IPS DF 19.7 (cell line): ENCODE results near the gene FAXC.
"Not testable (repeated sequence)": the region's sequence is repeated elsewhere in the genome, so short reads cannot be mapped to it uniquely, and the experiment has no call there.

ENCODE experiments used
- DNase-seq: peaks from one replicate; pipeline ENCODE4 v3.0.0-alpha.2; 2013; ENCODE audit warnings: low read depth, low spot score

Gene FAXC

GRCh38 chr6:99341862-99342455 lies 7.5 kb downstream of the FAXC start:
- DNase-seq, result no peak

GRCh38 chr6:99338188-99338587 lies 11.3 kb downstream of the FAXC start:
- DNase-seq, result no peak

- DNase-seq, result not testable (repeated sequence)
These were observed 14.2 kb downstream of the FAXC start for GRCh38 chr6:99335298-99335697.

GRCh38 chr6:99334526-99335127 lies 14.8 kb downstream of the FAXC start:
- no peak for DNase-seq

- DNase-seq, result no peak
These were observed 16.4 kb downstream of the FAXC start for GRCh38 chr6:99333068-99333467.

GRCh38 chr6:99331531-99331930 lies 17.9 kb downstream of the FAXC start:
- DNase-seq, result no peak

GRCh38 chr6:99330159-99330558 lies 19.3 kb downstream of the FAXC start:
- DNase-seq, result no peak

DNA sequence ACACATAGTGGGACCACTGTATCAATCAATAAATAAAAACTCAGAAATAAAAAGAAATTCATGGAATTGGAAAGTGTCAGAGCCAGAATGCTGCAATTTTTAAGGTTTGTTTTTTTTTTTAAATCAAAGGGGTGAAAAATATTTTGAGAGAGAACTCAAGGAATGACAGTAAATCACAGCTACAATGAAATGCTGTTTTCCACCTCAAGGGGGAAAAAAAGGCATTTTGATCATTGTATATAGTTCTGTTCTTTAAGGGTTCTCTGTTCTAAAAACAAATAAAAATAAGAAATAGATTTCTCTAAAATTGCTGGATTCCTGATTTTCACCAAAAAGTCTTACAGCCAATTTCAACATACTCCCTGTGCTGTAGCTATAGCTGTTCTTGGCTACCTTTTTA lies 24.5 kb downstream of the FAXC start:
- no peak for DNase-seq

DNA sequence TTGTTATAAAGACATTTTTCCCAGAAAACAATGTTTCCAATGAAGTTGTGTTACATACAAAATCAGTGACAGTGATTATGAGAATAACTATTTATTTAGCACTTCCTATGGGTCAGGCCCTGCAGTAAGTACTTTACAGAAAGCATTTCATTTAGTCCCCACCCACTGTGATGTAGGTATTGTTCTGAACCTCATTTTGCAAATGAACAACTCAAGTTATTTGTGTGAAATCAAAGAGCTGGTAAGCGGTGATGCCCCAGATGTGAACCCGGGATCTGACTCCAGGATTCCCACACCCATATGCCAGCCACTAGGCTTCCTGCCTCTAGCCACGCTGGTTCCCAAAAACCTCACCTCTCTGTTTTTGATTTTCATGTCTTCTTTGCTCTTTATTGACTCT lies 30.9 kb downstream of the FAXC start:
- DNase-seq, result no peak

- DNase-seq, result no peak
These were observed 37.1 kb downstream of the FAXC start for GRCh38 chr6:99312354-99312753.

DNA sequence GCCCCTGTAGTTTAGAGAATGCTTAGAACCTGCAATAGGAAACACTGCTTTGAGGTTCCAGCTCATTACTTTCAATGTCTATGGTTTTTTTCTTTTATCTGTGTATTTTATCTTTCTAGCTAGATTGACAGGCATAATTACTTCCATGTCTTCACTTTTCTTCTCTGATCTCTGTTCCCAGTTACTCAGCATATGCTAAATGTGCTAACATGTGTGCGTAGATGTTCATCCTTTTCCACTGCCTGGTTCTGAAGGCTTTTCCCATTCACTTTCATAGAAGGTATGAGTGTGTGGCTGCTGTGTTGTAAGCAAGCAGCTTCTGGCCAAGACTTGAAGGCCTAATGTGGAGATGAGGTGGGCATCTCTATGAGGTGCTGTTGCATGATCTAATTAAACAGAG lies 38.9 kb downstream of the FAXC start:
- no peak for DNase-seq

- no peak for DNase-seq
These were observed 39.9 kb downstream of the FAXC start for GRCh38 chr6:99309557-99309956.

DNA sequence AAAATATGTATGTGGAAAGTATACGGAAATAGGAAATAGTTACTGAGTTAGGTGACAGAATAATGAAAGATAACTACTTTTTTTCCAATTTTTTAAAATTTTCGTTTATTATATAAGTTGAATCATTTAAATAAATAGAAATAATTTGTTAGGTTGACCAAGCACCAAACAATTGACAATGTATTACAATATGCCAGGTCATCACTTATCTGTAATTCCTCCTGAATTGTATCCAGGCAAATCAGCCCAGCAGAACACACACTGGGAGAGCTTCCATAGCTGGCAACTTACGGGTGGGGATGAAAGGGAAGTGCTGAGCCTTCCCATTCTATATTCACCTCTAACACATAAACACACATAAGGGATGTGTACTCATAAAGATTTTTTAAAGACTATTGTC lies 40.7 kb downstream of the FAXC start:
- no peak for DNase-seq

GRCh38 chr6:99307295-99307907 lies 42.1 kb downstream of the FAXC start:
- DNase-seq, result no peak

DNA sequence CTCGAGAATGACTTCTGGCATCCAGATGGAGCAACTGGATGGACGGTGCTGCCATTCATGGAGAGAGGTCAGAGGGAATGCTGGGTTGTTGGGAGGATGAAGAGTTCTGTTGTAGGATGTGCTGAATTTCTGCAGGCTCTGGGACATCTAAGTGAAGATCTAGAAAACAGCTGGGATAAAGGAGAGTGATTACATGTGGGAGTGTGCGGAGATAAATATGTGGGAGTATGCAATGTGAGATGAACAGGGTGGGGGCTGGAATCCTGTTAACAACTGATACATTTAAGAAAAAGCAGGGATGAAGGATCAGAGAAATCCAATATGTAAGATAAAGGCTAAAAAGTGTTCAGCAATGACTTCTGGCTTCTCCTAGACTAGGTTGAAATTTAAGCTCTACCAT lies 43.1 kb downstream of the FAXC start:
- DNase-seq, result no peak

GRCh38 chr6:99305021-99305554 lies 44.4 kb downstream of the FAXC start:
- DNase-seq, result no peak

DNA sequence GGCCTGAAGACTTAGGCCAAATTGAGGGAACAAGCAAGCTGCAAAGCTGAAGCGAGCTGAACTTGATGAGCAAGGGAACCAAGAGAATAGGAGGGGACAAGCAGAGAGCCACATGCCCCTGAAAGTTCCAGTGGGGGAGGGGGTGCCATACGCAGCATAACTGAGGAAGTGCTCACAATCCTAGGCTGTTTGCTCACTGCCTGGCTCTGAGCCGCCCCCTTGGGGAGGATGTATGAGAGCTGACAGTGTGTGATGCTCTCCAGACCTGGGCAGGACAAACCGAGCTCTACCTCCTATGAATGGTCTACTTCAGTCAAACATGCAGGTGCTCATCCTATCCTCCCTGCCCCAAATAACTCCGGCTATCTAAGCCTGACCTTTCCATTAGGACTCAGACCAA lies 52.1 kb downstream of the FAXC start:
- no peak for DNase-seq

- no peak for DNase-seq
These were observed 52.5 kb downstream of the FAXC start for GRCh38 chr6:99297006-99297405.

DNA sequence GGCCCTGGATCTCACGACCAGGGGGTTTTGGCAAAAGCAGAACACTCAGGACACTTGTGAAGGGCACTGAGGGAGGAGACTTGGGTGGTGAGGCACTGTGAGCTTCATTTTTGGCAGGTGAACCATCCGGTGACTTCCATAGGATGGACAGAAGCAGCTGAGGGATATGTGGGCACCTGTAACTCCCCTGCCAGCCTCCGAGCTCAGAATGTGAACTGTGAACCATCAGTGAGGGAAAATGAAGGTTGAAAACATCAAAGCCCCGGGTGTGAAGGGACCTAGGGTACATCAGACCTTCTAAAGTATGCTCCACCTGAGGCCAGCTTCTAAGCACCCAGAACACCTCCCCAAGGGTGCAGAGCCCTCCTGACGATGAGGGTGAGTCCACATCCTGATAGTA lies 53.2 kb downstream of the FAXC start:
- no peak for DNase-seq

DNA sequence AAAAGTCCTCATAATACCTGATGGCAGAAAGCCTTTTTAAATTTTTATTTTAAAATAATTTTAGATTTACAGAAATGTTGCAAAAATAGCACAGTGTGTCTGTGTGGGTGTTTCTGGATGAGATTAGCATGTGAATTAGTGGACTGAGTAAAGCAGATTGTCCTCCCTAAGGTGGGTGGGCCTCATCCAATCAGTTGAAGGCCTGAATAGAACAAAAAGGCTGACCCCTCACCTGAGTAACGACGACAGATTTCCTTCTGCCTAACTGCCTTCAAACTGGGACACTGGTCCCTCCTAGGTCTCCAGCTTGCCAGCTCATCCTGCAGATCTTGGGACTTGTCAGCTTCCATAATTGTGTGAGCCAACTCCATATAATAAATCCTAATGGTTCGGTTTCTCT lies 54.2 kb downstream of the FAXC start:
- DNase-seq, result no peak

DNA sequence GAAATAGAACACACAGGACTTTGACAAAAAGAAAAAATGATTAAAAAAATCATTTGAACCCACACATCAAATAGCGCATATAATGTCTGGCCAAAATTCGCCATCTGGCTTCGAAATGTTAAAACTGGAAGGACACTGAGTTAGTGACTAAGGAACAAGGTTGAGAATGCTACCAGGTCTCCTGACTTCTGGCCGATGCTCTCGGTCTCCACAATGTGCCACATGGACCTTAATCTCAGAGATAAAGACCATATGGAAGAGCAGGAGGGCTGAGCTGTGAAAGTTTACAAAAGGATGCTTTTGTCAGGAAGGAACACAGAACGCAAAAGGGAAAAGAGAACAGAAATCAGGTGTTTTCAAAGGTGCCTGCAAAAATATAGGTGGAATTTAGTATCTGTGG lies 54.7 kb downstream of the FAXC start:
- DNase-seq, result no peak

GRCh38 chr6:99289701-99290100 lies 59.8 kb downstream of the FAXC start:
- no peak for DNase-seq

GRCh38 chr6:99288668-99289067 lies 60.8 kb downstream of the FAXC start:
- no peak for DNase-seq
